ENCODE measurements around the gene ATP2A1.
"Not testable (repeated sequence)": the region's sequence is repeated elsewhere in the genome, so short reads cannot be mapped to it uniquely, and the experiment has no call there.

DNA sequence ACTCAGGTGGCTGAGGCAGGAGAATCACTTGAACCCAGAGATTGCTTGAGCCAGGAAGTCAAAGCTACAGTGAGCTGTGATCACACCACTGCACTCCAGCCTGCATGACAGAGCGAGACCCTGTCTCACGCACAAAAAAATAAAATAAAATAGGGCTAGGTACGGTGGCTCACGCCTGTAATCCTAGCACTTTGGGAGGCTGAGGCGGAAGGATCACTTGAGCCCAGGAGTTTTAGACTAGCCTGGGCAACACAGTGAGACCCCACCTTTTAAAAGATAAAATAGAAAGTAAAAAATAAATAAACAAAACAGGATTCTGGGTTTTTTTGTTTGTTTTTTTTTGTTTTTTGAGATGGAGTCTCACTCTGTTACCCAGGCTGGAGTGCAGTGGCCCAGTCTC, 12.1 kb downstream of the ATP2A1 start:
- not testable (repeated sequence) for TF ChIP-seq EZH2phosphoT487 (IDR thresholded peaks at IDR 0.05; ENCODE audit: low read length); EZH2 (optimal IDR thresholded peaks at IDR 0.05; ENCODE audit: low read depth, low read length)
- TF ChIP-seq, protein P1, sequence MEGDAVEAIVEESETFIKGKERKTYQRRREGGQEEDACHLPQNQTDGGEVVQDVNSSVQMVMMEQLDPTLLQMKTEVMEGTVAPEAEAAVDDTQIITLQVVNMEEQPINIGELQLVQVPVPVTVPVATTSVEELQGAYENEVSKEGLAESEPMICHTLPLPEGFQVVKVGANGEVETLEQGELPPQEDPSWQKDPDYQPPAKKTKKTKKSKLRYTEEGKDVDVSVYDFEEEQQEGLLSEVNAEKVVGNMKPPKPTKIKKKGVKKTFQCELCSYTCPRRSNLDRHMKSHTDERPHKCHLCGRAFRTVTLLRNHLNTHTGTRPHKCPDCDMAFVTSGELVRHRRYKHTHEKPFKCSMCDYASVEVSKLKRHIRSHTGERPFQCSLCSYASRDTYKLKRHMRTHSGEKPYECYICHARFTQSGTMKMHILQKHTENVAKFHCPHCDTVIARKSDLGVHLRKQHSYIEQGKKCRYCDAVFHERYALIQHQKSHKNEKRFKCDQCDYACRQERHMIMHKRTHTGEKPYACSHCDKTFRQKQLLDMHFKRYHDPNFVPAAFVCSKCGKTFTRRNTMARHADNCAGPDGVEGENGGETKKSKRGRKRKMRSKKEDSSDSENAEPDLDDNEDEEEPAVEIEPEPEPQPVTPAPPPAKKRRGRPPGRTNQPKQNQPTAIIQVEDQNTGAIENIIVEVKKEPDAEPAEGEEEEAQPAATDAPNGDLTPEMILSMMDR (IDR thresholded peaks at IDR 0.05; ENCODE audit: low read length) = not testable (repeated sequence)

All from MM.1S (cell line).